GM21717 (cell line): ENCODE measurements around the gene CUTA.

Experiments used
- ATAC-seq: cut with Tn5 transposase; IDR thresholded peaks from one replicate; pipeline ENCODE4 v1.9.1; 2021; ENCODE audit warnings: mild to moderate bottlenecking, moderate library complexity; ENCODE audit not compliant: unreplicated experiment

CUTA gene, protein sequence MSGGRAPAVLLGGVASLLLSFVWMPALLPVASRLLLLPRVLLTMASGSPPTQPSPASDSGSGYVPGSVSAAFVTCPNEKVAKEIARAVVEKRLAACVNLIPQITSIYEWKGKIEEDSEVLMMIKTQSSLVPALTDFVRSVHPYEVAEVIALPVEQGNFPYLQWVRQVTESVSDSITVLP

GRCh38 chr6:33417903-33418689 lies at the start of gene CUTA:
Gene CUTA (minus strand): TSS chr6:33418107. CDS start chr6:33418000, 107 bp downstream.
- peak; percentile 72 for ATAC-seq

GRCh38 chr6:33467091-33467490 lies 49.2 kb upstream of the CUTA start:
- ATAC-seq = no peak

GRCh38 chr6:33466075-33466735 lies 48.3 kb upstream of the CUTA start:
- ATAC-seq = no peak

GRCh38 chr6:33459226-33459625 lies 41.3 kb upstream of the CUTA start:
- ATAC-seq = no peak

- no peak for ATAC-seq
These were observed 40.8 kb upstream of the CUTA start for GRCh38 chr6:33458676-33459075.

- no peak for ATAC-seq
These were observed 38.2 kb upstream of the CUTA start for GRCh38 chr6:33456156-33456555.

DNA sequence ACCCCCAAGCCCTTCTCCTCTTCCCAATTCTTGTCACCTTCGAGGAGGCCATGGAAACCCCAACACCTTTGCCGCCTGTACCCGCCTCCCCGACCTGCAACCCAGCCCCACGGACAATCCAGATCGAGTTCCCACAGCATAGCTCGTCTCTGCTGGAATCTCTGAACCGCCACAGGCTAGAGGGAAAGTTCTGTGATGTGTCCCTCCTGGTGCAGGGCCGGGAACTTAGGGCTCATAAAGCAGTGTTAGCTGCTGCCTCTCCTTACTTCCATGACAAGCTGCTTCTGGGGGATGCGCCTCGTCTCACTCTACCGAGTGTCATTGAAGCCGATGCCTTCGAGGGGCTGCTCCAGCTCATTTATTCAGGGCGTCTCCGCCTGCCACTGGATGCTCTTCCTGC lies 37.1 kb upstream of the CUTA start:
- no peak for ATAC-seq

DNA sequence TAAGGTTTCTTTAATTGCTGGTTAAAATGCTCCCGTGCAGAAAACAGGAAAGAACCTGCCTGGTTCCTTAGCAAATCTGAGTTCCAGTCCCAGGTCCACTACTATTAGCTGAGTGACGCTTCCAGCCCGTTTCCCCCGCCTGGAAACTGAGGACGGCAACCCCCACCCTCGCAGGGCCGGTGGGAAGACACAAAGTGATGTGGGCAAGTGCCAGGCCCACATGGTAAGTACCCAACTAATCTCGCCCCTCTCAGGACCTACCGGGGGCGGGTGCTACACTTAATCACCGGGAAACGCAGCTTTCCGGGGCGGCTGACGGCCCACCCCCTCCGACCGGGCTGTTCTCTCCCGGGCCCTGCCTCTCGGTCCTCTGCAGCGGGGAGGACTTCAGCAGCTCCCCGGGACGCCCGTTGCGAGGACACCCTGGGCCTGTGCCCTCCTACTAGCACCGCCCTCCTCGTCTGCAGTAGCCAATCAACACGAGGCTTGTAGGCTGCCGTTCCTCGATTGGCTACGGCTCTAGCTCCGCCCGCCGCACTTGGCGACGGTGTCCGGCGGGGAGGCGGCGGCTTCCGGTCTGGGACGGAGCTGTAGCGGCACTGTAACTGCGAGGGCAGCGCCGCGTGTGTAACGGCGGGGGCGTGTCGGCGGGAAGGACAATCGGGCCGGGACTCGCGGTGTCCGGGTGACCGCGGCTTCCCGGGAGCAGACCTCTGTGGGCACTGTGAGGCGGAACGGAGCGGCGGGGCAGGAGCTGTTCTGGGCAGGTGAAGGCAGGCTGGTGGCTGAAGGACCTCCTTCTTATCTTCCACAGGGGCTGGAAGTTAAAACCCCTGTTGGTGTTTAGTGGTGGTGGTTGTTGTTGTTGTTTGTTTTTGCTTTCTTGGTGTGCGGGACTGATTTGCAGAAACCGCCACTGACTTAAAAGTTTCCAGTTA lies 36.4 kb upstream of the CUTA start, which contains the start of gene ZBTB9:
ZBTB9 (plus strand) TSS at position 568 of the 938 bp plus-strand sequence. CDS start 525 bp downstream, outside the sequence.
- peak; percentile 97 for ATAC-seq

GRCh38 chr6:33453393-33454008 lies 35.6 kb upstream of the CUTA start:
- ATAC-seq = no peak

GRCh38 chr6:33452496-33452895 lies 34.6 kb upstream of the CUTA start:
- ATAC-seq = no peak

DNA sequence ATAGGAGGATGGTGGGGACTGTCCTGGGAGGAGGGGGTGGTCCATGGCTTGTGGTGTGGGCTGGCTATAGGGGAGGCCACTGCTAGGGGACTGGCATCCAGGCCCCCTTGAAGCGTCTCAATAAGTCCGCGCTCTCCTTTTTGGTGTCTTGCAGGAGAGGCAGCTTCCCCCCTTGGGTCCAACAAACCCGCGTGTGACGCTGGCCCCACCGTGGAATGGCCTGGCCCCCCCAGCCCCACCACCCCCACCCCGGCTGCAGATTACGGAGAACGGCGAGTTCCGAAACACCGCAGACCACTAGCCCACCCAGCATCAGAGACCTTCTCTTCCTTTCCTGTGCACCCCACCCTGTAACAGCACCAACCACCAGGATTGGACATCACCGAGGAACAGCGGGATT lies 33.7 kb upstream of the CUTA start:
- no peak for ATAC-seq

GRCh38 chr6:33450434-33450833 lies 32.5 kb upstream of the CUTA start:
- ATAC-seq = no peak

DNA sequence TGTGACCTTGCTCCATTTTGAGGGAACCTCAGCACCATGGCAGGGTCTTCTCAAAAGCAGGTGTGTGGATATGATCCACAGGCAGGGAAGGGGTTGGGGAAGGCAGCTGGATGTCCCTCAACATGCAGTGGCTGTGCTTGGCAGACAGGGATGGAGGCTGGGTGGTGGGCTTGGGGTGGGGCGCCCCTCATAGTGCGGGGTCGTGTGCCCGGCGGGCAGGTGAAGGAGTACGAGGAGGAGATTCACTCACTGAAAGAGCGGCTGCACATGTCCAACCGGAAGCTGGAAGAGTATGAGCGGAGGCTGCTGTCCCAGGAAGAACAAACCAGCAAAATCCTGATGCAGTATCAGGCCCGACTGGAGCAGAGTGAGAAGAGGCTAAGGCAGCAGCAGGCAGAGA lies 28.4 kb upstream of the CUTA start:
- ATAC-seq = no peak

DNA sequence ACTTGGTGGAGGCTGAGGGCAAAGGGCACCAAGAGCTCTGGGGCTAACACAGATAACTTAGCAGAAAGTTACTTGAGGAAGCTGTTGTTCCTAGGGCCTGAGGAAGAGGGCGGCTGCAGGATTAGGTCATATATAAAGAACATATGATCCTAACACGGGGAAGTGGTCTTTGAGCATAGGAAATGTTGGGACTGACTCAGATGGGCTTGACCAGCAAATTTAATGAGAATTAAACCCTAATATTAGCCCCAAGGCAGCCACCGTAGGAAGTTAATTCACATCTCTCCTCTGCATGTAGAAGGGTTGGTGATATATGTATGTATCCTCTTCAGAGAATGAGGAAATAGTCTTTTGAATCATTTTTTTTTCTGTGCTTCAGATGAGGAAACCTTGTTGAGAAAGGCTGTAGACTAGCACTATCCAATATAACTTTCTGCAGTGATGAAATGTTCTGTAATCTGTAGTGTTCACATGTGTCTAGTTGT lies 27.3 kb upstream of the CUTA start:
- ATAC-seq = no peak

DNA sequence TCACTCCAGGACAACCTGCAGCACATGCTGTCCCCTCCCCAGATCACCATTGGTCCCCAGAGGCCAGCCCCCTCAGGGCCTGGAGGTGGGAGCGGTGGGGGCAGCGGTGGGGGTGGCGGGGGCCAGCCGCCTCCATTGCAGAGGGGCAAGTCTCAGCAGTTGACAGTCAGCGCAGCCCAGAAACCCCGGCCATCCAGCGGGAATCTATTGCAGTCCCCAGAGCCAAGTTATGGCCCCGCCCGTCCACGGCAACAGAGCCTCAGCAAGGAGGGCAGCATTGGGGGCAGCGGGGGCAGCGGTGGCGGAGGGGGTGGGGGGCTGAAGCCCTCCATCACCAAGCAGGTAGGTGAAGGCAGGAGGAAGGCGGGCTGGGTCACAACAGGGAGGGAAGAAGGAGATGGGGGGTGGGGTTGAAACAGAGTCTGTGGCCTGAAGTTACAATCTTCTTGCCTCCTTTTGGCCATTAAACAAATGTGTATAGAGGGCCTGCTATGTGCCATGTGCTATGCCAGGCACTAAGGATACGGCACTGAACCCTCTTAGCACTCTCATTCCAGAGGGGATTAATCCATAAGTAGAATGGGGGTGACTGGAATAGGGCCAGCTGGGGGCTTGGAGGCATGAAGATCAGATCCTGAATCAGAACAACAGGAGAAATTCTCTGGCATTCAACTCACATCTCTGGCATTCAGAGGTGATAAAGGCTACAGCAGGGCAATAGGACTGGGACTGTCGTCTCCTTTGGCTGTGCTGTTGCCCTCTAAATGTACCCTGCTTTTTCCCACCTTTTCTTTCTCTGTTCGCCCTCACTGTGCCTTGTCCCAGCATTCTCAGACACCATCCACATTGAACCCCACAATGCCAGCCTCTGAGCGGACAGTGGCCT lies 26.0 kb upstream of the CUTA start:
- ATAC-seq = no peak

GRCh38 chr6:33443025-33443424 lies 25.1 kb upstream of the CUTA start:
- no peak for ATAC-seq

DNA sequence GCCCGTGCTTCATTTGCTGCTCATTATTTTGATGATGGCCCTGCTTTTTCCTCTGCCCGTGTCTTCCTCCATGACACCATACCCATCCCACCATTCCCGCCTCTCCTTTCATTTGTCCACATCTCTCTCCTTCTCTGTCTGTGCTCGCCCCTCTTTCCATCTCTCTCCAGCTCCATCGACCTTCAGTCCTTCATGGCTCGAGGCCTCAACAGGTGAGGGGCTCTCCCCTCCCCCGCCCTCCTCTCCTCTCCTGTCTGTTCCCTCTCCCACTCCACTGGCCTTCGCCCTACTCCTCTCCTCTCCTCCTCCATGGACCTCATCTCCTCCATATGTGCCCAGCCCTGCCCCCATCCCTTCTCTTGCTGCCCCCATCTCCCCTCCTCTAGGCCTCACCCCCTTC lies 24.4 kb upstream of the CUTA start:
- ATAC-seq = no peak

- no peak for ATAC-seq
These were observed 23.6 kb upstream of the CUTA start for GRCh38 chr6:33441457-33441856.

- no peak for ATAC-seq
These were observed 22.9 kb upstream of the CUTA start for GRCh38 chr6:33440649-33441309.
